ENCODE measurements around the gene ERBB2. TPM values are rescaled to one million over a fixed set of nuclear protein-coding genes. Genes with fewer than 3 reads are reported as not detected.

Gene ERBB2
- total and polyA plus RNA-seq, 2 experiments from 2014 or later, result 46.2 to 196 TPM

- TF ChIP-seq ZNF462 (CRISPR knock-in tag; IDR thresholded peaks at IDR 0.05) (no peak), STAT1 (IDR thresholded peaks at IDR 0.05; ENCODE audit: unreplicated experiment) (no peak), JUNB (IDR thresholded peaks at IDR 0.05; ENCODE audit: unreplicated experiment) (no peak), POLR2AphosphoS5 (IDR thresholded peaks at IDR 0.05; ENCODE audit: low read depth) (no peak), EZH2phosphoT487 (IDR thresholded peaks at IDR 0.05; ENCODE audit: unreplicated experiment) (no peak), CREB1 (CRISPR knock-in tag; IDR thresholded peaks at IDR 0.05; ENCODE audit: low read depth) (no peak)
- TF ChIP-seq, protein P1, sequence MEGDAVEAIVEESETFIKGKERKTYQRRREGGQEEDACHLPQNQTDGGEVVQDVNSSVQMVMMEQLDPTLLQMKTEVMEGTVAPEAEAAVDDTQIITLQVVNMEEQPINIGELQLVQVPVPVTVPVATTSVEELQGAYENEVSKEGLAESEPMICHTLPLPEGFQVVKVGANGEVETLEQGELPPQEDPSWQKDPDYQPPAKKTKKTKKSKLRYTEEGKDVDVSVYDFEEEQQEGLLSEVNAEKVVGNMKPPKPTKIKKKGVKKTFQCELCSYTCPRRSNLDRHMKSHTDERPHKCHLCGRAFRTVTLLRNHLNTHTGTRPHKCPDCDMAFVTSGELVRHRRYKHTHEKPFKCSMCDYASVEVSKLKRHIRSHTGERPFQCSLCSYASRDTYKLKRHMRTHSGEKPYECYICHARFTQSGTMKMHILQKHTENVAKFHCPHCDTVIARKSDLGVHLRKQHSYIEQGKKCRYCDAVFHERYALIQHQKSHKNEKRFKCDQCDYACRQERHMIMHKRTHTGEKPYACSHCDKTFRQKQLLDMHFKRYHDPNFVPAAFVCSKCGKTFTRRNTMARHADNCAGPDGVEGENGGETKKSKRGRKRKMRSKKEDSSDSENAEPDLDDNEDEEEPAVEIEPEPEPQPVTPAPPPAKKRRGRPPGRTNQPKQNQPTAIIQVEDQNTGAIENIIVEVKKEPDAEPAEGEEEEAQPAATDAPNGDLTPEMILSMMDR (conservative IDR thresholded peaks at IDR 0.05; ENCODE audit: low read depth in 2 of 2), result no peak
Measured at GRCh38 chr17:39765175-39765574, 65.3 kb downstream of the ERBB2 start (continued).

DNA sequence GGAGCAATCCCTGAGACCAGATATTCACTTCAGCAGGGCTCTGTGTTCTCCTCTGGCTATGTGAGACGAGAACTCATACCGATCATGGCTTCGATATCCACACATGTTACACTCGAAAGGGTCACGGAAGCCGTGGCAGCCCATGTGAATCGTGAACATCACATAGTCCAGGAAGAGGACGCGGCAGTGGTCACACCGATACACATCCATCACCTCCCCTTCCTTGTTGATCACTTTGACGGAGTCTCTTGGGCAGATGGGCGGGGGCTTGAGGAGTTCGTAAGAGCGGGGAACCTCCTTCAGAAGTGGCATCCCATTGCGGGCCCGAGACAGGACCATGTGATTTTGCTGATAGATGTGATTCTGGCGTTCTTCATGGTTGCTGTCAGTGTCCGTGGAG, 65.9 kb downstream of the ERBB2 start:
- no peaks in the 10 kb centered on the region; the same call in 1 of the 2 replicates for H4K20me1 ChIP-seq (replicated peaks; ENCODE audit: insufficient read depth)
- H3K9me2 ChIP-seq (ENCODE audit: insufficient read depth), result no peaks in the 10 kb centered on the region
- no peaks in the 10 kb centered on the region for H3F3A ChIP-seq (replicated peaks; ENCODE audit: low read depth)
- no peaks in the 10 kb centered on the region for H3K36me3 Mint-ChIP-seq (ENCODE audit: low read depth)
- peaks cover 3% of the 10 kb centered on the region; the same call in 1 of the 3 replicates for H3K4me1 Mint-ChIP-seq
- peaks cover 4% of the 10 kb centered on the region for H3K27me3 Mint-ChIP-seq (ENCODE audit: insufficient read depth, low read depth, poor library complexity)
- H3K79me2 ChIP-seq (replicated peaks; ENCODE audit: insufficient read depth), result no peaks in the 10 kb centered on the region
- H3K4me2 ChIP-seq, result no peak overlapping the region
- H3K27ac Mint-ChIP-seq, result no peak overlapping the region
- no peaks in the 10 kb centered on the region for H3K36me3 ChIP-seq (ENCODE audit: insufficient read depth)
- H3K4me3 ChIP-seq, result no peak overlapping the region
- H3K27ac ChIP-seq (ENCODE audit: low read depth), result no peak overlapping the region
- ATAC-seq (no peak), DNase-seq (ENCODE audit: low spot score) (no peak)
- no peak overlapping the region for H2AFZ ChIP-seq
- H3K9me3 Mint-ChIP-seq, result no peaks in the 10 kb centered on the region
- H3K4me1 ChIP-seq (ENCODE audit: insufficient read depth), result no peaks in the 10 kb centered on the region
- no peak overlapping the region for H3K4me3 Mint-ChIP-seq
- no peaks in the 10 kb centered on the region for H3K27me3 ChIP-seq (ENCODE audit: insufficient read depth)
- TF ChIP-seq CREB1 (CRISPR knock-in tag; IDR thresholded peaks at IDR 0.05; ENCODE audit: low read depth) (no peak), ZNF462 (CRISPR knock-in tag; IDR thresholded peaks at IDR 0.05) (no peak)

Data from GM23338 (cell line).